ENCODE measurements around the gene MACROD1.

Gene MACROD1

DNA sequence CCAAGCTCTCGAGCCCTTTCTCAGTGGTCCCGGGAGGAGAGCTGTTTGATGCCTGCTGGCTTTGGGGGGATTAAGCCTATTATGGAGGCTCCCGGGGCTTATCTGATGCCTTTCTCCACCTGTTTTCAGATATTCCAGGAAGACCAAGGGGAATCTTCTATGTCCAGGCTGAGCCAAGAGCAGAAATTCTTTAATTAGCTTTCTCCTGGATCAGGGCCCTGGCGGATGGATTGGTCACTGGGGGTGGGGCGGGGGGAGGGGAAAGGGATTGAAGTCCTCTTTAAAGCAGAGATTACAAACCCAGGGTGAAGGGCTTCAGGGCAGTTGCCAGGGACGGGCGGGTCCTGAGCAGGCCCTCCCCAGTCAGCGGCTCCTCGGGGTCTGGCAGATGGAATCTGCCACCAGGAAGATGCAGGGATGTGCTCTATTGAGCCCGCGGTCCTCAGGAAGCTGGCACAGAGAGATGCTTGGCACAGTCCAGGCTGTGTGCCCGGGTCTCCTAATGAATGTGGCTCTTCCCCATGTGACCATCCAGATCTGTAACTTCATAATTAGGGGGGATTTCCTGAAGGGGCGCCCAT is 33.6 kb downstream of the MACROD1 start:
- H3K4me3 ChIP-seq (ENCODE audit: low read depth, low read length), result no peak overlapping the region
- TF ChIP-seq CTCF (IDR thresholded peaks at IDR 0.05; ENCODE audit: low read depth, low read length), result no peak
- in situ Hi-C loops (cut with HindIII; ENCODE audit: low sequenced_read_pairs), result no loop called here
- no peak for DNase-seq (ENCODE audit: low read depth, low spot score)

DNA sequence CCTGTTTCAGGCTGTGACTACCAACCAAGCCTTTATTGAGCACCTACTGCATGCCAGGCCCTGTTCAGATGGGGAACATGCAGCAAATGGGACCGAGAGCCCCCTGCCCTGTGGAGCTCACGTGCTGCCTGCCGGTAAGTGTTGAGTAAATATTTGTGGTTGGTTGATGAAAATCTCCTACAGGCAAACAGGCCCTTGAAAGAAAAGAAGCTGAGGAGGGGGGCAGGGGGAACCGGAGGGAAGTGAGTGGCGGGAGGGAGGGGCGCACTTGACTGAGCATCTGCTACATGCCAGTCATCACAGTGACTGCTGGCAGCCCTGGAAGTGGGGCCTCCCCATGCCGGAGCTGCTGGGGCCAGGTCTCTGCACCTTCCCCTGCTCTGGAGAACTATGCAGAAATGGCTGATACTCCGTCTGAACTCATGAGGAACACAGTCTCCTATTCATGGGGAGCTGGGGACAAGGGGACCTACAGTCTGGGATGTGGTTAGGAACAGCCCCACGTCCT is 34.2 kb downstream of the MACROD1 start:
- no peak overlapping the region for H3K4me3 ChIP-seq (ENCODE audit: low read depth, low read length)
- in situ Hi-C loops (cut with HindIII; ENCODE audit: low sequenced_read_pairs), result no loop called here
- TF ChIP-seq CTCF (IDR thresholded peaks at IDR 0.05; ENCODE audit: low read depth, low read length), result no peak
- DNase-seq (ENCODE audit: low read depth, low spot score), result no peak

DNA sequence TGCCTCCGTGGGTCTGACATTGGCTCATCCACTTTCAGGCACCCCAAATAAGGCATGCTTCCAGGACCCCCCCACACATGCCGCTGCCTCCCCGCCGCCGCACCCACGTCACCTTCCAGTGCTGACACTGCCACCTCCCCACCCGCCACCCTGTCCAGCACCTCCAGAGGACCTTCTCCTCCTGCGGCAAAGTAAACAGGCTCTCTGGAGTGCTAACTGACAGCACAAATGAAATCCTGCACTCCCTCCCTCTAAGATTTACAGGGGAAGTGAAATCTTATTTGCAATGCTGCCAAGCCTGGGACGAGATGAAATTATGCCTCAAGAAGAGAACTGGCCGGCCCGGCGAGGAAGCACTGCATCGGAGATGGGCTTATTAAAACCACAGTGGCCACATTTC is 35.3 kb downstream of the MACROD1 start:
- TF ChIP-seq CTCF (IDR thresholded peaks at IDR 0.05; ENCODE audit: low read depth, low read length), result no peak
- no peak overlapping the region for H3K4me3 ChIP-seq (ENCODE audit: low read depth, low read length)
- DNase-seq (ENCODE audit: low read depth, low spot score), result no peak
- in situ Hi-C loops (cut with HindIII; ENCODE audit: low sequenced_read_pairs), result no loop called here

DNA sequence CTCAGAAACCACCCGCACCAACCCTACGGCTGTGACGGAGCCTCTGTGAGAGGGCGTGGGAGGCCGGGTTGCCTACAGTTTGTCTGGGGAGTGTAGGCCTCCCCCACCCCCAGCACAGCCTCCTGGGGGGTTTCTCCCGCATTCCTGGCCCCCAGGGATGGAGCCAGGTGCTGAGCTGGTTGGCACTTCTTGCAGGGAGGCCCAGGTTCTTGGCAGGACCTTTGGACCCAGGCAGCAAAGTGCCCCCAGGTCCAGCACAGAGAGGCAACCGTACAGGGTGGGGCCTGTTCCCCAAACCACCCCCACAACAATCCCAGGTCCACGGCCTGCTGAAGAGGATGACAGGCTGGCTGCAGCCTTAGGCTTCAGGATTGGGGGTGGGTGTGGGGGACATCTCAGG is 36.5 kb downstream of the MACROD1 start:
- no peak for DNase-seq (ENCODE audit: low read depth, low spot score)
- in situ Hi-C loops (cut with HindIII; ENCODE audit: low sequenced_read_pairs), result no loop called here
- H3K4me3 ChIP-seq (ENCODE audit: low read depth, low read length), result no peak overlapping the region
- TF ChIP-seq CTCF (IDR thresholded peaks at IDR 0.05; ENCODE audit: low read depth, low read length), result no peak

DNA sequence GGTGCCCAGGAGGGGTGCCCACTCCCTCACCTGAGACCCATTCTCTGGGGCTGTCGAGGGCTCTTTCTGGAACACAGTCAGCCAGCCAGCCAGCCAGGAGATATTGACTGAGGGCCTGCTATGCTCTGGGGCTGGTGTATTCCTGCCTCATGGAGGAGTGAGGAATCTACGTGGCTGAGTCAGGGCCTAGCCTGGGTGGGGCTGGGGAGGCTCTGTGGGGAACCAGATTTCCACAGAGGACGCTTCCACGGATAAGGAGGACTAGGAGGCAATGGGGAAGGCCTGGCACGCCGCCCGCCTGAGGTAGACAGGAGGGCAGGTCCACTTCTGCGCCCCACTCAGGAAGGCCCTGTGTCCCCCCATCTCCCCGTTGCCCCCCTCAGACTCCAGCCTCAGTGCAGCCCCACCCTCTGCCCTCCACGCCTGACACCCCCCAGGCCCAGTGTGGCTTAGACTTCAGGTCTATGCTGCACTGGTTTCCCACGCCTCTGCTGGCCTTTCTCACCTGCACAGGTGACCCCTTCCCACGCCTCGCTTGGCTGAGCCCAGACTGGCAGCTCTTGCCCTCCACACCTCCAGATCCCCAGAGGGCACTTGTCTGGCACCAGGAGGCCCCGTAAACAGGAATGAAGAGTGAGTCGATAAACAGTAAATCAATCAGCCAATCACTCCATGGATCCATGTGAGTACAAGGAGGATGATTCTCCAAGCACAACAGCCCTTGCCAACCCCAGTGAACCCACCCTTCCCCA is 37.5 kb downstream of the MACROD1 start:
- in situ Hi-C loops (cut with HindIII; ENCODE audit: low sequenced_read_pairs), result no loop called here
- H3K4me3 ChIP-seq (ENCODE audit: low read depth, low read length), result no peak overlapping the region
- no peak for TF ChIP-seq CTCF (IDR thresholded peaks at IDR 0.05; ENCODE audit: low read depth, low read length)
- no peak for DNase-seq (ENCODE audit: low read depth, low spot score)

DNA sequence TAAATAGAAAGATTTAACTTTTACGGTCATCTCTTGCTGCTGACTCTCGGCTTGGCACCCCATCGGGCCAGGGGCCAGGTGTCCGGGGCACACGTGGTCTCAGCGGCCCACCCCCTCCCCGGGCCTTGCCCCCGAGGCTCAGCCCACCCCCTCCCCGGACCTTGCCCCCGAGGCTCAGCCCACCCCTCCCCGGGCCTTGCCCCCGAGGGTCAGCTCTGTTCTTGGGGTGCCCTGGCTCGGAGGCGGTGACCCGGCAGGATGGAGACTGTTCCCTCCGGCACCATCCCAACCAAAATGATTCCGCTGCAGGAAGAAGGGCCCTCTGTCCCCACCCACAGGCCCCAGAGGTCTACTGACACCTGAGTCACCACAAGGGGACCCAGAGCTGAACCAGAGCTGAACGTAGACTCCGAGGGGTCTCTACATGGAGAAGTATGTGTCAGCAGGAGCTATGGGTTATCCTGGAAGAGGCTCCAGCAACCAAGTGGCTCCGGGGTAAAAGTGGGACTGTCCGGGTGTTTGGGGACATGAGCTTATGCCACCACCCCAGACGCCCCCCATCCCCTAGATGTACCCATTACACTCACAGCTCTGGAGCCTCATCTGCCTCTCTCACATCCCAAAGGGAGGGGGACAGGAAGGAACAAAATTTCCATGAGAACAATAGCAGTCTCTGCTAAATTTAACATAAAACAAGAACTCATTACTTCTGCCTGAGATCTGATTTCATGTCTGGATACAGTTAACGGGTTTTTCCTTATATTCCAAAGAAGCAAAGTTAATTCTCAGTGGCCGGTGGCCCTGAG is 38.4 kb downstream of the MACROD1 start:
- DNase-seq (ENCODE audit: low read depth, low spot score), result no peak
- no peak for TF ChIP-seq CTCF (IDR thresholded peaks at IDR 0.05; ENCODE audit: low read depth, low read length)
- H3K4me3 ChIP-seq (ENCODE audit: low read depth, low read length), result no peak overlapping the region
- in situ Hi-C loops (cut with HindIII; ENCODE audit: low sequenced_read_pairs), result no loop called here

All from astrocyte of the spinal cord (primary cell).